HG03045 (cell line): ENCODE data around the gene RNF144A.

Experiments
- ATAC-seq: cut with Tn5 transposase; IDR thresholded peaks from one replicate; pipeline ENCODE4 v1.9.1; 2021; ENCODE audit warnings: mild to moderate bottlenecking, moderate library complexity; ENCODE audit not compliant: unreplicated experiment

Gene RNF144A

DNA sequence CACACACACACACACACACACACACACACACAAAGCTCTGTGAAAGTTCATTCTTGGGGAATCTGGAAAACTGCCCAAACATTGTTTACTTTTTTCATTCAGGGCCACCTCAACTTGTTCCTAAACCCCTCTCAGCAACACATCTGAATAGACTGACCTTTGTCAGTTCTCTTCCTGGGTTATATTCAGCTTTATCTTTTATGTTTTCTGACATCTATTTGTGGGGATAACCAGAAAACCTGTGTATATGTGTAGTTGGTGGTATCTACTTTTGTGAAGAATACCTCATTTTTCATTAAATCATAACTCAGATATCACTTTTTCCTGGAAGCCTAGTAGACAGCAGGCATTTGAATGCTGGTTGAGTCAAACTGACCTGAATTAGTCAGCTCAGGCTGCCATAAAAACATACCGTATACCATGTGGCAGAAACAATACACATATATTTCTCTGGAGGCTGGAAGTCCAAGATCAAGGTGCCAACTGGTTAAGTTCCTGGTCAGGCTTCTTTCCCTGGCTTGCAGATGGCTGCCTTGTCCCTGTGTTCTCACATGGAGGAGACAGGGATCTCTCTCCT, 11.0 kb upstream of the RNF144A start:
- ATAC-seq, result no peak

DNA sequence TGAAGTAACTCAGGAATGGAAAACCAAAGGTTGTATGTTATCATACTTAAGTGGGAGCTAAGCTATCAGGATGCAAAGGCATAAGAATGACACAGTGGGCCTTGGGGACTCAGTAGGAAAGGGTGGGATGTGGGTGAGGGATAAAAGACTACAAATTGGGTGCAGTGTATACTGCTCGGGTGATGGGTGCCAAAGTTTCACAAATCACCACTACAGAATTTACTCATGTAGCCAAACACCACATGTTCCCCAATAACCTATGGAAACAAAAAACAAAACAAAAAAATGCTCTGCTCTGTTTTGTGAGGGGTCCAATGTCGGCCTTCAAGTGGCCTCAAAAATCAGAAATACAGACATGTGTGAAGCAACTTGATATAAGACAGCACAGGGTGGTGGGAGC, 8.9 kb upstream of the RNF144A start:
- ATAC-seq, result no peak

DNA sequence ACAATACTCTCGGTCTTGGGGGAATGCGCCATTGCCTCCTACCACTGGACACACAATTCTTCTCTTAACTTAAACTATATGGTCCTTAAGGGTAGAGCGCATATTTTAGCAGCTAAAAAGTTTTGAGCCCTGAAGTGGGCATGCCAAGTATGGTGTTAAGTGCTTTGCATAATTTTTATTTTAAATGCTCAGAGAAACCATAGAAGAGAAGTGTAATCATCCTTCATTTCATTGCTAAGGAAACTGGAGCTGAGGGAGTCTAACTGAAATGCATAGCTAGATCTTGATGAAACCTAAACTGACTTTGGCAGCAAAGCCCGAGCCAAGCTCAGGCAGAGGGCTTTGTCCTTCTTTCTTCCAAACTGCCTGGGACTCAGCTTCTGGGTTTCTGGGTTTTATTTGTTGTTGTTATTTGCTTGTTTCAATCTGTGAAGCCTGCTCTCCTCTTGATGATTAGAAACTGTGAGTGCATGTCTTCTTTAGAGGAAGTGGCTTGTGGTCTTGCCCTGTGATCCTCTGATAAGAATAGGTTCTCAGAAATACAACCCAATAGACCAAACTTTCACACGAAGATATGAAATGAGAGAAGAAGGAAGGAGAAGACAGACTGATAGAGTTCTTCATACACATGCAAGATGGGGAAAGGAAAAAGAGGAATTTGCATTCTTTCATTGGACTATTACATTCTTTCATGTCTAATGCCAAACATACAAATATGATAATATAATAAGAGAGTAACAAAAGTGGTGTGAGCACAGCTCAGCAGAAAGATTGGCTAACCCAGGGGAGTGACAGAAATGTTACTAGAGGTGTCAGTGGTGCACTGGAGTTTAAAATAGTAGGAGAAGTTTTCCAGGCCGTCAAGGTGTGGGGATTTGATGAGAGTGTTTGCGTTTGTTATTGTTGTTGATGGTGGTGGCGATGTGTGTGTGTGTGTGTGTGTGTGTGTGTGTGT, 7.5 kb upstream of the RNF144A start:
- ATAC-seq, result peak; percentile 98

DNA sequence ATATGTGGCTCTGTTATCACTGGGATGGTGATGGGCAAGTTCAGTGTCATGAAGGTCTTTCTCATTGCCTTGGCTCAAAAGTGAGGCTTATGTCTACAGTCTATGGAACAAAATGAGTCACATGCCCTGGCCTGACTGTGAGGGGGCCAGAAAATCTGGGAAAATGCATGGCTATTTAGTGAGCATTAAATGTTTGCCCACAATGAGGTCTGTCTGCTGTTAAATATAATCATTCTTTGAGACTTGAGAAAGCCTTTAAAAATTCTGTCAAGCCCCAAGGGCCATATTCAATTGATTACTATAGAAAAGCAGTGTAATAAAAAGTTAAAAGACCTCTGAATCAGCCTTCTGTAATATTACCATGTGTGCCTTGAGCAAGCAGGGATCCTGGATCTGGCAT, 5.5 kb upstream of the RNF144A start:
- no peak for ATAC-seq

DNA sequence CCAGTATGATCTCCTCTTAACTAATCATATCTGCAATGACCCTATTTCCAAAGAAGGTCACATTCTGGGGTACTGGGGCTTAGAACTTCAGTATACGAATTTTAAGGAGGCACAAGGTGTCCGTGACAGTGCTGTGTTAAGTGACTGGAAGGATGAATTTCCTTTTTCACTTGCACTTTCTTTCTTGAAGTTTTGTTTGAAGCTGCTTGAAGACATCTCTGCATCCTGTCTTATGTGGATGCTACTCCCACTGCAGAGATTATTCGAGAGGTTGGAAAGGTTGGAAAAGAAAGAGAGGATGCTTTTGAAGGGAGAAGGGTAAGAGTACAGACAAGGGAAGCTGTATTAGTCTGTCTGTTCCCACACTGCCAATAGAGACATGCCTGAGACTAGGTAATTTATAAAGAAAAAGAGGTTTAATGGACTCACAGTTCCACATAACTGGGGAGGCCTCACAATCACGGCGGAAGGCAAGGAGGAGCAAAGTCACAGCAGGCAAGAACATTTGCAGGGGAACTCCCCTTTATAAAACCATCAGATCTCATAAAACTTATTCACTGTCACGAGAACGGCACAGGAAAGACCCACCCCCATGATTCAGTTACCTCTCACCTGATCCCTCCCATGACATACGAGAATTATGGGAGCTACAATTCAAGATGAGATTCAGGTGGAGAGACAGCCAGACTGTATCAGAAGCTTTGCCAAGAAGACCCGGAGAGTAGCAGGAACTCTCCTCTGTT, 3.6 kb upstream of the RNF144A start:
- no peak for ATAC-seq

DNA sequence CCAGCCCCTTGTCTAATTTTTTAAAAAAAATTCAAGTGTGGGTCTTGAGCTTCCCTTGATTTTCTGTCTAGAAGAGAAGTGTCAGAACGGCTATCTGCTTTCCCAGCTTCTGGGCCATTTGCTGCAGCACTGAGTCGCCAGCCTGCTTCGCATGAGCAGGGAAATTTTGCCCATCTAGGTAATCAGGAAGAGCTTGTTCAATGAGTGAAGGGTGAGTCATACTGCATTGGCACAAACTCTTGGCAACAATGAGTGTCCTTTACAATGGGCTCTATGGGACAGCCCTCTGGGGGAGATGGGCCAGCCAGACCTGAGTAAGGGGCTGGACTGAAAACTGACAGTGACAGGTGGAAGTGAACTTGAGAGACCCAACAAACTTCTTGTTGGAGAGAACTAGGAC, 2.4 kb upstream of the RNF144A start:
- no peak for ATAC-seq

DNA sequence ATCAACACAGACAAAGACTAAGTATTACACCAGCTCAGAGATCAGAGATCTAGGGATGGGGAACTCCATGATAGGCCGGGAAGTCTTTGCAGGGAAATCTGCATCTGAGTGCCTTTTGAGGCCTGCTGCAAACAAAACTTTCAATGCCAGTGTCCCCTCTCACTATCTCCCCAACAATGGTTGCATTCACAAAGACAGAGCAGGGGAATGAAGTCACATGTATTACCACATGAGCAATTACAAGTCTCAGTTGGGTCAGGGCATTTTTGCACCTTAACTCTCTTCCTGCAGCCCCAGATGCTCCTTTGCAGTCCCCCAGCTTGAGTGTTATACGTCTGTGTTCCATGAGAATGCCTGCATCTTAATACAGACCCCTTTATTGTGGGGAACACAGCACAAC, 1.8 kb upstream of the RNF144A start:
- ATAC-seq, result no peak

DNA sequence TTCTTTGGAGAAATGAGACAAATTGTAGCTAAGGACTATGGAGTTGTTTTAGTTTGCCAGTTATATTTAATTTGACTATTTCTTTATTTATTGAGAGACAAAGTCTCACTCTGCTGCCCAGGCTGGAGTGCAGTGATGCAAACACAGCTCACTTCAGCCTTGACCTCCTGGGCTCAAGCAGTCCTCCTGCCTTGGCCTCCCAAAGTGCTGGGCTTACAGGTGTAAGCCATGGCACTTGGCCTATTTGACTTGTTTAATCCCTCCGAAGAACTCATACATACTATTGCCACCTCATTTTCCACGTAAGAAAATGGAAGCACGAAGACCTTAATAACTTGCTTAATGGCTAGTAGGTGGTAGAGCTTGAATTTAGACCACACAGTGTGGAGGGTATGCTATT, 988 bp upstream of the RNF144A start:
- no peak for ATAC-seq

DNA sequence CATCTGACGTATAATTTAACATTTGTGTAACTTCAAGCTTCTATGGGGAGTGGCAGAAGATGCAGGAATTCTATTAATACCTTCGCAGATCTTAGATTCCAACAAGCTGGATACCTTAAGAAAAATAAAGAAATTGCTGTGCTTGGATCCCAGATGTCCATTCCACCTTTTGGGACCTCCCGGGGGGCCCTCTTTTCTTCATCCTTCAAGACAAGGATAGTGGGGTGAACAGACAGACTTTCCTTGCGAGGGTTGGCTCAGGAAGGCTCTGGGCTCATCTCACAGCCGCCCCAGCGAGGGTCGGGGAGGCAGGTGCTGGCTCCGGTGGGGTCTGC, 509 bp upstream of the RNF144A start:
- ATAC-seq, result no peak

DNA sequence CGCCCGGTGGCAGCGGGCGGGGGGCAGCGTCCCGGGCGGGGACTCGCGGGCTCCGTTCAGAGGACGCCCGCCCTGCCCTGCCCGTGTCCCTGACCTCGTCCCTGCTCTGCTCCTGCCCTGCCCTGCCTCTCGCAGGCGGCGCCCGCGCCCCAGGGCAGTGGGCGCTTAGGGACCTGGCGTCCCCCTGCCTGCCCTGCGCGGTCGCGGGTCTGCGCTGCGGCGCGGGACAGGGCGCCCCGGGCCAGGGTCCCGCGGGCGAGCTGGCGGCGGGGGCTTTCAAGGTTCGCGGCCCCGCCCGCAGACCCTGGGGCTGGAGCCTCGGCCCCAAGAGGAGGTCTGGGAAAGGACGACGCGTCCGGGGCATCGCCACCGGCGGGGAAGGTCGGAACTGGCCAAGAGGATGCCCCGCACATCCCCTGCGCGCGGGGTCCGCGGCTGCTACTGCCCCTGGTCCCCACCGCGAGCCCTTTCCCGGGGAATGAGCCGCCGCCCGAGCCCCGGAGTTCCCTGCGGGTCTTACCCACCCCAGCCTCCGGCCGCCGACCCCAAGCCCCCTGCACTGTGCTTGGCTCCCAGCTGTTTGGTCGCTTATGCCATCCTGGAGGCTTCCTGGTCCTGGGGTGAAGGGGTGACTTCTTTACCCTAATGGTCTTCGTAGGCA, 679 bp downstream of the RNF144A start:
- ATAC-seq, result peak; percentile 33

DNA sequence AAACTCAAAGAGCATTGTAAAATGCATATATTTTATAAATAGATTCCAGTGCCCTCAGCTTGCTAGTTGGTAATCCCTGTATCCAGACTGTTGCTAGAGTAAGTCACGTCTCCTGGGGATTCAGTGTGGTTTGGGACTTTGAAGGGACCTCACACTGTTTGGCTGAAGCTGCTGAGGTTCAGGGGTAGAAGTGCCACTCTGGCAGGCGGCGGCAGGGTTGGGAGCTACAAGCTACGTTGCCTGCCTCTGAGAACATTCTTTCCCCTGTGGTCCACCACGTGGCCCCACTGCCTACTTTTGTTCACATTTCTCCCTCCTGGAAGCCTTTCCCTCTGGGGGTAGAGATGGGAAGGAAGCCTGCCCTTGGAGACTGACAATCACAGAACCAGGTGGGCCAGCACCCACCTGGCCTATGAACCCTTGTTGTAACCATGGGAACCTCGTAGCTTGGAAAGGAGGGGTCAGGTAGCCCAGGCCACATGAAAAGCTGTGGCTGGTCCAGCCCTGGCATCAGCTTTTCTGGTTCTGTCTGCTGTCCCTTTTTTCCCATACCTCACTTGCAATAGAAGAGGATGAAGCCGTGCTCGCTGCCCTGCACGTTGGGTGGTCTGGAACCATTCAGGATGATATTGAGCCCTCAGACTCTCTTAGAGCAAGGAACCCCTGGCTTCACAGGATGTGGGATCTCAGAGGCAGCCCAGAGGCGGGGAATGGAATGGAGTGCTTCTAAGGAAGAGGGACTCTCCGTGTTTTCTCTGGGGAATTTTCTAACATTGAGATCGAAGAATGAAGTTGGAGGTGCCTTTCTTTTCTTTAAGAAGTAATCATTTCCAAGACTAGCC, 2.9 kb downstream of the RNF144A start:
- ATAC-seq, result no peak

DNA sequence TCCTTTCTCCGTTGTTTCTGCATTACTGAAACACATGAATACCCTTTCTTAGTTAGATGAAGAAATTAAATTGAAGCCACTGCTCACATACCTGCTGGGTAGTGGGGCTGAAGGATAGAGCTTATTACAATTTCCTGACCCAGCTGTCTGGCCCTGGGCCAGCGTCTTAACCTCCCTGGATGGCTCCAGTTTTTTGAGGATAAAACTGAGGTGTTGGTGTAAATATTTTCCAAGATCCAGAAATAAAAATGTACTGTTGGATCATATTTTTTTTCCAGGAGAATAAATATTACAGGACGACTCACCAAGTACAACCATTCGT, 3.5 kb downstream of the RNF144A start:
- no peak for ATAC-seq

DNA sequence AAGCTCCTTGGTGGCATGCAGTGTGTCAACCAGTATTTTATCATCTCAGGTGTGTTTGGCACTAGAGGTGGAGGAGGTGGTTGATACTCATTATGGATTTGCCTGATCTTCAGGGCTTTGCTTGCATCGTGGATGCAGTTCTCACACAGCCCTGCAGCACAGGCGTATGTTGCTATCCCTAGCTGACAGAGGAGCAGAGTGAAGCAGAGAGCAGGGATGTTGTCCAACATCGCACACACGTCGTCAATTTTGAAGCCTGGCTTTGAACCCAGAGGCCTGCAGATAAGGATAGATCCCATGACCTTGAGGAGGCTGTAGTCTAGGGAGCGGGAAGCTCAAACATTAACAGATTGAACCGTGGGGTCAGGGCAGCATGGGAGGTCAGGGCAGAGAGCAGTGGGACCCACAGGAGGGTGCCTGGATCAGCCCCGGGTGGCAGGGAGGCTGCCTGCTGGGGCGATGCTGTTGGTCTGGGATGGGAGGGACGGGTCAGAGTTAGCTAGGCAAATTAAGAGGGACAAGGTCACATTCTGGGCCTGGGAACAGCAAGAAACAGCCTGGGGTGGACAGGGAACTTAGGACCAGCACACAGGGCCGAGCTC, 4.2 kb downstream of the RNF144A start:
- ATAC-seq, result no peak

DNA sequence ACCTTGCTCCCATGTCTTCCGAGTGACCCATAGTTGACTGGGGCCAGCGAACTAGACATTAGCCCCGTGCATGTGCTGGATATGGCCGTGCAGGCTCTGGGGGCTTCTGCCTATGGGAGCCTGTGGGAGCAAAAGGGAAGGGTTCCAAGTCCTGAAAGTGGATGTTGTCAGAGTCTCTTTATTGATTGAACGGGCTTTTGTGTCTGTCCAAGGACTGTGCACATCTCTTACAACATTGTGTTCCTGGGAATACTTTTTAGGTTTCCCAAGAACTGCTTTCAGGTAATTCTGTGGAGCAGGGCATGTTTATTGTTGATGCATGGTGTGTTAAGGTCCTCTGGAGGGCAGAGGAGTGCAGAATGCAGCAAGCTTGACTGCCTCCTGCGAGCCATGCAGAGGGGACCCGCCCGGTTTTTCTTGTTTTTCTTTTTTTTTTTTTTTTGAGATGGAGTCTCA, 5.0 kb downstream of the RNF144A start:
- ATAC-seq, result no peak

DNA sequence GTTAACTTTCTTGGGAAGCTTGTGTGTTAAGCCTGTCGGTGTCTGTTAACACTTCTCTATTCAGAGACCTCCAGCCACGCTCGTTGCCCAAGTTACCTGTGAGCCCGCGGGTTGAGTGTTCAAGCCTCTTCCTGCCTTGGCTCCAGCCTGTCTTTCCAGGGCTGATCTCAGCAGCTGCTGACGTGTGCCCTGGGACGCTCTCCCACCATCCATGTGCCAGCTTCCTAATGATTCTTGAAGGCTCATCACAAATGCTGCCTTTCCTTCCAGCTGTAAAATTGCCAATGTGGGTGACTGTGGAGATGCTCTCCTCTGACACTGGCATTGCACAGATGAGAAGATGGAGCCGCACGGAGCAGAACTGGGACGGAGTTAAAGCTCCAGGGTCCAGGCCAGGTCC, 6.1 kb downstream of the RNF144A start:
- ATAC-seq, result no peak

DNA sequence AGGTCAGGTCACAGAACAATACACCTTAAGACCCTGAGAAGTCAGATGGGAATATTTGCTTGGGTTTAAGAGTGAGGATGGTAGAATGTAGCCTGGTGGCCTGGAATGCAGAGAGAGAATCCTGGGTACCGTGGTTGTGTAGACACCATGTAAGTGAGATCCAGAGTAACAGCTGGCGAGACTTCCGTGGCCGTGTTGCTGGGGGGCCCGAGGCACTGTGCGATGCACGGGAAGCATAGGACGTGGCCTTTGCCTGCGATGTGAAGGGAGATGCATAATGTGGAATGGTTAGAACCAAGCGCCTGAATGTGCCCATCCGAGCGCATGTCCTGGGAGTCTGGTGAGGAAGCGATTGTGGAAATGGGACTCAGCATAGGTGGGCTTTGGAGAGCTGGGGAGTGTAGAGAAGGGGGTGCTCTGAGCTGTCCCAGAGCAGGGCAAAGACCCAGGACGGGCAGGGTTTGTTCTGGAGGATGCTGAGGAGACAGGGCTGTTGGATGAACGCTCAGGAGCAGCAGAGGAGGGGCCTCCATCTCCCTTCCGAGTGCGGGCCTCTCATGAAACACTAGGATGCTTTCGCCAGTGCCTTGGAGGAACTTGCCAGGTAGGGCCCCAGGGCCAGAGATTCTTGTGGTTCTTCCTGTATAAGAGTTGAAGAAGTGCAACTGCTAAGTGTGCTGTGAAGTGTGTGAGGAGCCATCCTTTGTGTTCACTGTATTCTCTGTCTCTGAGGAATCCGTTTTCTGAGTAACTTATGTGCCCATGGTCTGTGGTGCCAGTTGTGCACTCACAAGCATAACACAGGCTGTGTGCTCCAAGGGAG, 7.1 kb downstream of the RNF144A start:
- no peak for ATAC-seq

DNA sequence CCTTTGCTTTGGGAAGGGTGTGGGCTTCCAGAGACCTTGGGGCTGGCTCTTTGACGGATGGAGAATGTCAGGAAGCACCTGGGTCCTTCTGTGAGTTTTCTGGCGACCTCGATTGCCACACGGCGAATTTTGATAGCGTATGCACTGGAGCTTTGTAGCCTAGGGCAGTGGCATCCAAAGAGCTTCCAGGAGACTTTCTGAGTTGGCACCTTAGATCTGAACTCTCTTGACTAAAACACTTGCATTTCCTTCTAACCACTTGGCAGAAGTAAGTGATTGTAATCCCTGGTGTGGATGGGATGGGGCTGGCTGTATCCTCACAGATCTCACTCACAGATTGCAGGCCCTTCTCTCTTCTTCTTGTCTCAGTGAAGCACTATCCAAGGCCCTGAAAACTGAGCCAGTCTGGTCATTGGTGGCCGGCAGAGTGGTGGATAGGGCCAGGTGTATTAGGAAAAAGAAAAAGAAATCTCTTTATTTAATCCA, 7.8 kb downstream of the RNF144A start:
- ATAC-seq, result no peak

DNA sequence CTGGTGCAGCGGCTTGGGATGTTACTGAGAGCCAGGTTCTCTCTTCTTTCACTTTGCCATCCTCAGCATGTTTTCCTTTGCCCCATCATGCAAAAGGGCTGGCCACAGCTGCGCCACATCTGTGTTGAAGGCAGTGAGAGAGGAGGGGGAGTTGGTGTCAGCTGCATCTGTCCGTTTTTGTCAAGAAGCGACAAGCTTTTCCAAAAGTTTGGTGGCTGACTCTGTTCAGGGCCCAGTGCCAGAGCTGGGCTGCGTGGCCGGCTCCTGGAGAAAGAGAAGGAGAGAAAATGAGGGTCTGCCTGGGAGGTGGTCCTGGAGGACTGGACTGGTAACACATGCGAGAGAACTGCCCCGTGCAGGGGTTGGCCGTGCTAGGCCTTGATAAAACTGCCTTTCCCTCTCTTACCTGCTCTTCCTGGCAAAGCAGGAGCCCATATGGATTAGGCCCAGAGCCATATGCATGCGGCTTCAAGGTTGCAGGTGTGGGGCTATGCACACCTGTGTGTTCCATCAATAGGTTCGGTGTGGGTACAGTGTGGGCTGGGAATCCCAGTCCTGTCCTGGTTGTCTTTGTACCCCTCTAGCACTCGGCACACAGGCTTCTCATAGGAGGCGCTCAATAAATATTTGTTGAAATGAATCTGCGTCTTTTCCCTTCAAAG, 9.0 kb downstream of the RNF144A start:
- no peak for ATAC-seq

DNA sequence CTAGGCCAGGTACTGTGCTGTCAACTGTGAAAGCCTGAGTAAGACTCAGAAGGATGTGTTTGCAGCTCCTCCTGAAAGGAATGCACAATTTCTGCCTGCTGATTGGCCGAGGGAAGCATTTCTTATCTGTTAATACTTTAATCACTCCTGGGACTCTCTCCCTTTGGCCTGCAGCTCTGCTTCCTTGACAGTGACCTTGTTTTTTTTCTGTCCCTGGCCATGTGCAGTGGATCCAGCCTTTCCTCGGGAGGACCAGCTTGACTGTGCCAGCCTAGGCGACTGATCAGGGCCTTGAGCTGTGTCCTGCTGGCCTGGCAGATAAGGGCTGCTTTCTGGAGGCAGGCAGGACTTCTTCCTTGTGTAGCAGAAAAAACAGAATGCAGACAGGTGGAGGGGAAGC, 10.0 kb downstream of the RNF144A start:
- no peak for ATAC-seq
